Brain microvascular endothelial cell (primary cell): ENCODE measurements around the gene SUN3.
A peak's percentile ranks its signal among the peaks of the same experiment; 100 is the strongest.

ENCODE experiments used
- DNase-seq: peaks from one replicate; pipeline ENCODE4 v3.0.0-alpha.2; 2020
- H3K27ac ChIP-seq: fragments of 250-450 bp; sonication (Bioruptor Pico); 2 replicates; pipeline ENCODE4 v1.5.1; 2020; ENCODE audit warnings: mild to moderate bottlenecking, moderate library complexity
- H3K27me3 ChIP-seq: fragments of 250-450 bp; sonication (Bioruptor Pico); replicated peaks from 2 replicates; pipeline ENCODE4 v1.5.1; 2020; ENCODE audit warnings: mild to moderate bottlenecking
- H3K36me3 ChIP-seq: fragments of 250-450 bp; sonication (Bioruptor Pico); replicated peaks from 2 replicates; pipeline ENCODE4 v1.5.1; 2020; ENCODE audit warnings: mild to moderate bottlenecking
- H3K4me3 ChIP-seq: 2 replicates; pipeline ENCODE4 v1.5.1; 2011; ENCODE audit warnings: low read depth, mild to moderate bottlenecking, control low read depth, low read length, moderate library complexity
- in situ Hi-C: cut with HindIII; loops from 2 replicates; pipeline ENCODE4 v1.10.0; 2017; ENCODE audit warnings: low sequenced_read_pairs, low pct_ligation_motif_present
- TF ChIP-seq, protein P1 (sequence below): IDR thresholded peaks from 2 replicates; pipeline ENCODE4 v1.5.1; 2011; ENCODE audit warnings: low read depth, mild to moderate bottlenecking, moderate library complexity, low read length, control low read depth, inconsistent platforms; ENCODE audit errors: missing control alignments

SUN3 gene

DNA sequence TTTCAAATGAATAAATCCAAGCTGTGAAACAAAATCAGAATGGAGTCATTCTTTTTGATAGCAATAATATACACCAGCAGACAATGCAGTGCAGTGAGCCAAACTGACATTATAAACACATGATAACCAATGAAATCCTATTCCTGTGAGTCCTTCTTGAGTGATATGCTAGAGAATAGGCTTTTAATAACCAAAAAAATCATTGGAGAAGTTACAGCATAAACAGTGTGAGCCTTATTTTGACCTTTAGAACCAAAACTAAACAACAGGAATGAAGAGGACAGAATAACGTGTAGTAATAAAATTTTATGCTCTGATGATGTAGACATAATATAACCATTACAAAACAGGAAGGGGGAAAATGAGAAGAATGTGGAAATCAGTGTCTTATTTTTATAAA, 58.1 kb downstream of the SUN3 start:
- in situ Hi-C loops: no loop called here
- no peak for DNase-seq
- TF ChIP-seq, protein P1, sequence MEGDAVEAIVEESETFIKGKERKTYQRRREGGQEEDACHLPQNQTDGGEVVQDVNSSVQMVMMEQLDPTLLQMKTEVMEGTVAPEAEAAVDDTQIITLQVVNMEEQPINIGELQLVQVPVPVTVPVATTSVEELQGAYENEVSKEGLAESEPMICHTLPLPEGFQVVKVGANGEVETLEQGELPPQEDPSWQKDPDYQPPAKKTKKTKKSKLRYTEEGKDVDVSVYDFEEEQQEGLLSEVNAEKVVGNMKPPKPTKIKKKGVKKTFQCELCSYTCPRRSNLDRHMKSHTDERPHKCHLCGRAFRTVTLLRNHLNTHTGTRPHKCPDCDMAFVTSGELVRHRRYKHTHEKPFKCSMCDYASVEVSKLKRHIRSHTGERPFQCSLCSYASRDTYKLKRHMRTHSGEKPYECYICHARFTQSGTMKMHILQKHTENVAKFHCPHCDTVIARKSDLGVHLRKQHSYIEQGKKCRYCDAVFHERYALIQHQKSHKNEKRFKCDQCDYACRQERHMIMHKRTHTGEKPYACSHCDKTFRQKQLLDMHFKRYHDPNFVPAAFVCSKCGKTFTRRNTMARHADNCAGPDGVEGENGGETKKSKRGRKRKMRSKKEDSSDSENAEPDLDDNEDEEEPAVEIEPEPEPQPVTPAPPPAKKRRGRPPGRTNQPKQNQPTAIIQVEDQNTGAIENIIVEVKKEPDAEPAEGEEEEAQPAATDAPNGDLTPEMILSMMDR: no peak
- peaks cover 40% of the 10 kb centered on the region for H3K36me3 ChIP-seq
- H3K27me3 ChIP-seq: no peaks in the 10 kb centered on the region
- no peak overlapping the region for H3K27ac ChIP-seq
- no peak overlapping the region for H3K4me3 ChIP-seq

DNA sequence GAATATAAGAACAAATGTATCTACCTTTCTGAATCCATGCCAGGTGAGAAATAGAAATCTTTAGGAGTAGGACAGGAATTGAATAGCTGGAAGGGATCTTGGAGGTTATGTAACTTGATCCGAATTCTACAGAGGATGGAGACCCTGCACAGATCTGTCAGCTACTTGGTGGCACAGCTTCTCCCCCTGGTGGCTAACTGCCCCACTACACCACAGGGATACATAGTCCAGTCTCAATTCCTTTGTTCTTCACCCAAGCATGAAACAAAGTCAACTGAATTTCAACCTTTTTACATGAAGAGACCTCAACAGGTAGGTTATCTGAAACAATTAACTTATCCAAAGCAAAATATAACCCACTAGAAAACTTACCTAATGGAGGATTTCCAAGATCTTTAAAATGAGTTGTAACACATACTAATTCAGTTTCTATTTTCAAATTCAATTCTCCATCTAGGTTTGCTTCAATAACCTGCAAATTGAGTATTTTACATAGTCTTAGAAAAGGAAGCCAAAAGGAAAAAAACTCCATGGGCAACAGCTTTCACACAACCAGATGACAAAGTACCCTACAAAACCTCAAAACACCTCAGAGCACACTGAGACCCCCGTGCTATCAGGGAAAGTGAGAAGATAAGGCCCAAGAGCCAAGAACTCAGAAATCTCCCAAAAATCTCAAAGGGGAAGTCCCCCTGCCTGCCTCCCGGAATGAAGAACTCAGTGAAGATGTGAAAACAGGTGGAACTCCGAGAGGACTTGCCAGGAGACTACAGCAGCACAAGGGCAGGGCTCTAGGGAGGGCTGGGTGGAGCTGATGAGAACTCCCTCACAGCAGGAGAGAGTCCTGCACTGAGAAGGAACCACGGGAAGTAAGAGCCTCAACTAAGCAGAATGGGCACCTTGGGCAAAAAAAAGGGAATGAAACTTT, 59.8 kb downstream of the SUN3 start:
- DNase-seq: peak; percentile 71
- in situ Hi-C loops: no loop called here
- Histone ChIP-seq H3K4me3 (no peak overlapping the region), H3K27me3 (no peaks in the 10 kb centered on the region), H3K36me3 (peaks cover 45% of the 10 kb centered on the region), H3K27ac (no peak overlapping the region)
- TF ChIP-seq, protein P1: peak; percentile 98

DNA sequence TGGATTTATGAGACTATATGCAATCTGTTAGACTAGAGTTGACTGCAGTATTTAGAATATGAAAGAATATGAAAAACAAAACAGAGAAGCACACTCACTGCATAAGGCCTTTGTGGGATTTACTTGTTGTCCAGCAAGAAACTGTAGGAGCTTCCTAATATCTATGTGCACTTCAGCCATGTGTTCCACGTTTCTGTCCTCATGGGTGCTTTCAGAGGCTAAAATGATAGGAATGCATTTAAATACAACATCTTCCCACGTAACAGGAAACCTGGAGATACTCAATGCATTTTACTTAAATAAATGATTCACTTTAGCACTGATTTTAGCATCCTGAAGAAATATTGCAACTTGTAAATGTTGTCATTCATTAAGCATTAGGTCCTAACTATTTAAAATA, 61.2 kb downstream of the SUN3 start:
- in situ Hi-C loops: no loop called here
- H3K4me3 ChIP-seq: no peak overlapping the region

DNA sequence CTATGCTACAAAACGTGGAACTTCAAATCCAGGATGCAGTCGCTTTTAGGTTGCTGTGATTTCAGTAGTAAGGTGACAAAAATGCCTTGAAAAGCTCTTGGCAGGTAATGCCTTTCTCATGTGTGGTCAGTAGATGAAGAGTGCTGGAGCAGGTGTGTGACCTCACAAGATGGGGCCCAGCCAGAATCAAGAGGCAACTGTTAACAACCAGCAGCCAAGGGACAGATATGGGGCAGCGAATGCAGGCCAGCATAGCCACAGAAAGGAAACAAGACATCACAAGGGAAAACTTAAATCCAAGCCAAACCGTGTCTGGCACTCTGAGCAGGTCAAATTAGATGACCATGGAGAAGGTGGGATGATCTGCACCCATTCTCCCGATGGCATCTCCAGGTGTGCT, 61.8 kb downstream of the SUN3 start:
- no peak overlapping the region for H3K27ac ChIP-seq
- H3K27me3 ChIP-seq: no peaks in the 10 kb centered on the region
- TF ChIP-seq, protein P1: no peak
- in situ Hi-C loops: no loop called here
- no peak overlapping the region for H3K4me3 ChIP-seq
- no peak for DNase-seq
- peaks cover 41% of the 10 kb centered on the region for H3K36me3 ChIP-seq

More for the DNA sequence above, 61.2 kb downstream of the SUN3 start:
- TF ChIP-seq, protein P1: no peak
- no peak for DNase-seq
- H3K27me3 ChIP-seq: no peaks in the 10 kb centered on the region
- H3K27ac ChIP-seq: no peak overlapping the region
- peaks cover 38% of the 10 kb centered on the region for H3K36me3 ChIP-seq

DNA sequence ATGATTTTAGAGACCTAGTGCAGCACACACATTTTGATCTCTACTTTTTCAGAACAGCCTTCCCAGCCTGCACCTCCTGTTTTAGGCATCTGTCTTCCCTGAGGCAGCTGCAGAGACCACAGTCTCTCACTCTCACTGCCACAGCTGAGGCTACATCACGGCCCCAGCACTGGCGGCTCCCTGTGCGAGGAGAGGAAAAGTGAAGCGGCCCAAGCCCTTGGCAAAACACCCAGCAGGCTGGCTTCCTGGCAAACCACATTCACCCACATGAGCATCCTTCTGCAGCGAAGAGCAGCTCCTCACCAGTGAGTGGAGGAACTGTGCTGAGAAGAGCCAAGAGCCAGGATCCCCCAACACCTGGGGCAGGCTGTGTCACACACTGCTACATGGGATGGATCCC, 63.5 kb downstream of the SUN3 start:
- TF ChIP-seq, protein P1: no peak
- in situ Hi-C loops: no loop called here
- peaks cover 45% of the 10 kb centered on the region for H3K36me3 ChIP-seq
- H3K27ac ChIP-seq: no peak overlapping the region
- no peaks in the 10 kb centered on the region for H3K27me3 ChIP-seq
- no peak for DNase-seq
- no peak overlapping the region for H3K4me3 ChIP-seq
